GM18867 (cell line): ENCODE data around the gene PRR5.
"Not testable (repeated sequence)": the region's sequence is repeated elsewhere in the genome, so short reads cannot be mapped to it uniquely, and the experiment has no call there.

Source experiments
- ATAC-seq: cut with Tn5 transposase; IDR thresholded peaks from one replicate; pipeline ENCODE4 v1.9.1; 2021; ENCODE audit warnings: mild to moderate bottlenecking, moderate library complexity; ENCODE audit not compliant: unreplicated experiment

PRR5 gene

DNA sequence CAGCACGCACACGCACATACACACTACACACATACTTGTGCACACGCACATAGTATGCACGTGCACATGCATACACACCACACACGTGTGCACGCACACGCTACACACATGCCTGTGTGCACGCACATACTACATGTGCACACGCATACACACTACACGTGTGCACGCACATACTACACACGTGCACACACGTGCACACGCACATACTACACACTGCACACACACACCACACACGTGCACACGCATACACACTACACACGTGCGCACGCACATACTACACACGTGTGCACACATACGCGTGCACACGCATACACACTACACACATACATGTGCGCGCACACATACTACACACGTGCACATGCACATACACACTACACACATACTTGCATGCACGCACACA is 30.7 kb downstream of the PRR5 start:
- ATAC-seq = no peak

DNA sequence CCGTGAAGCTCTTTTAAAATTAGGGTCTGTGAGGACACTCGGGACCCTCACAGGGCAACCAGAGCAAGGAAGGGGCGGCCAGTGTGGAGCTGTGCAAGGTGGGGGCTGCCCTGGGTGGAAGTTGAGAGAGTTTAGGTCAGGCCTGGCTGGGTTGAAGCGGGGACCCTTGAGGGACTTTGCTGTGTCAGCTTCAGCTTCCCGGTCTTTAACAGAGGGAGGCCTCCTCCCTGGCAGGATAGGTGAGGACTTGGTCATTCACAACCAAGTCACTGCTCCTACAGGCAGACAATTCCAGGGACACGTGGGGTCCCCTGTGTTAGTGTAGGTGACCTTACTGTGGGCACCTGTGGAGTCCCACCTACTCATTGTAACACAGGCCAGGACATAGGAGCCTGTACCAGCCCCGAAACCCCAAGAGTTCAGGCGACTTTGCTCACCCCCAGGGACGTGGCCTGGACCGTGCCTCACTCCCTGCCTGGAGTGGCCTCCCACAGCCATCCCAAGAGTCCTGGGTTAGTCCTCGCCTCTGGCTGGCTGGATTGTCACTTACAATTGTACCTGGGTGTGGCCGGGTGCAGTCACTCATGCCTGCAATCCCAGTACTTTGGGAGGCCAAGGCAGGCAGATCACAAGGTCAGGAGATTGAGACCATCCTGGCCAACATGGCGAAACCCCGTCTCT is 31.6 kb downstream of the PRR5 start:
- no peak for ATAC-seq

- ATAC-seq = no peak
These were observed 32.3 kb downstream of the PRR5 start for GRCh38 chr22:44734278-44734677.

DNA sequence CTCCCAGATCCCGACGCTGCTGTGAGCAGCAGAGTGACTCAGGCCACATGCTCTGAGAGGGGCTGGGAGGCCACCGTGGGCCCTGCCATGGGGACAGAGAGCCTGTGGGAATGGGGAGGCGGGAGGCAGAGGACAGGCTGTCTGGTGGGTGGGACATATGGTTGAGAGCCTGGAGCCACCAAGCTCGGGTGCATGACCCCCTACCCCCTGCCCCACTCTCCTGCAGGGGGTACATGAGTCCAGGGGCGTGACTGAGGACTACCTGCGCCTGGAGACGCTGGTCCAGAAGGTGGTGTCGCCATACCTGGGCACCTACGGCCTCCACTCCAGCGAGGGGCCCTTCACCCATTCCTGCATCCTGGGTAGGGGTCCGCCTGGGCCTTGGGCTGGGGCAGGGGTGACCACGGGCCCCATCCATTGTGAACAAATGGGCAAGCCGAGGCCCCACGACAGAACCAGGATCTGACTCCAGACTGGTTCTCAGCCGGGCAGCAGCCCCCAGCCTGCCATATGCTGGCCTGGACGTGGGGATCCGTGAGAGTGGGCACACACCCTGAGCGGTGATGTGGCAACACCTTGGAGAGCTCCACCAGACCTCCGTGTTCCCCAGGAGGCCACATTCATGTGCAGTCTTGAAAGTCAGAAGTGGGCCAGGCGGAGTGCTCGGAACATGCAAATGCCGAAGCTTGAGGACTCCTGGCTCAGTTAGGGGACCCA is 33.0 kb downstream of the PRR5 start:
- ATAC-seq = no peak

GRCh38 chr22:44735518-44736428 is 33.8 kb downstream of the PRR5 start:
- no peak for ATAC-seq

GRCh38 chr22:44736581-44737405 is 34.8 kb downstream of the PRR5 start:
- ATAC-seq = no peak

- ATAC-seq = no peak
These were observed 35.7 kb downstream of the PRR5 start for GRCh38 chr22:44737406-44738346.

DNA sequence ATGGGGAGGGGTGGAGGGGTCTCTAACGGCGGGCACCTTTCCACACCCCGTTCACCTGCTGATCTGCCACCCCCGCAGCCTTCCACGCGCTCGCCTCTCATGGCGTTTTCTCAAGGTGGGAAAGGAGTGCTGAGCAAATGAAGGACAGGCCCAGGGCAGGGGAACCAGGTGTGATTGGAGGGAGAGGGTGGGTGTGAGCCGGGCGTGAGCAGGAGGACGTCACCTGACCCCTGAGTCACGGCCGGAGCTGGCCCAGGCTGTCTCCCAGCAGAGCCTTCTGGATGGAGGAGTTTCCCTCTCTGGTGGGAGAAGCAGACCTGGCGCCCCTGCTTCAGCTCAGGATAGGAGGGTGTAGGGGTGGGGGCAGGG is 36.3 kb downstream of the PRR5 start:
- no peak for ATAC-seq

GRCh38 chr22:44739024-44739423 is 37.0 kb downstream of the PRR5 start:
- ATAC-seq = no peak

DNA sequence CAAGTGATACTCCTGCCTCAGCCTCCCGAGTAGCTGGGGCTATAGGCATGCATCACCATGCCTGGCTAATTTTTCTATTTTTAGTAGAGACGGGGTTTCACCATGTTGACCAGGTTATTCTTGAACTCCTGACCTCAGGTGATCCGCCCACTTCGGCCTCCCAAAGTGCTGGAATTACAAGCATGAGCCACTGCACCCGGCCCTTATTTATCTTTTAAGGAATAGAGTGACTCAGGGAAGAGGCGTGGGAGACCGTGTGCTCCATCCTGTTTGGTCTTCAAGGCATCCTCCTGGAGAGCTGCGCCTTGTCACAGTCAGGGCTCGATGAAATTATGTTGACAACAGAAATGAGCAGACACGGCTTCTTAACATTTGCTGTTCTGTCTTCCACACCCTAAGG is 37.7 kb downstream of the PRR5 start:
- not testable (repeated sequence) for ATAC-seq

GRCh38 chr22:44740307-44740706 is 38.3 kb downstream of the PRR5 start:
- ATAC-seq = no peak

- ATAC-seq = no peak
These were observed 39.9 kb downstream of the PRR5 start for GRCh38 chr22:44741929-44742328.

DNA sequence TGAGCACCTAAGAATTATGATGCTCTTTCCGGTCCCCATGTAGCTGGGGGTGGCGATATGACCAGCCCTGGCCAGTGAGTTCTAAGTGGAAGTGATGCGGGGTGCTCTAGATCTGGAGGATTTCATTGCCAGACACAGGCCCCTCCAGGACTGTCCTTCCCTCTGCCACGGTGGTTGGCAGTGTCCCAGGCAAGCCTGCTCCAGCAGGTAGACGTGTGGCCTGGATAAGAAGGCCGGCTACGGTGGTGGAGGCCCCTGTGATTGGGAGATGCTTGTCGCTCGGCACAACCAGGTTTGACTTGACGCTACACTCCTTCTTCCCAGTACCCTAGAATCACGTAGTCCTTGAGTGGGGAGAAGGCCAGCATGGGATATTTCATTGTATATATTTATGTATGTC is 41.2 kb downstream of the PRR5 start:
- no peak for ATAC-seq

- ATAC-seq = no peak
These were observed 41.8 kb downstream of the PRR5 start for GRCh38 chr22:44743804-44744211.

GRCh38 chr22:44745853-44746789 is 44.1 kb downstream of the PRR5 start:
- no peak for ATAC-seq

GRCh38 chr22:44747784-44748127 is 45.8 kb downstream of the PRR5 start:
- ATAC-seq = not testable (repeated sequence)

GRCh38 chr22:44748524-44748923 is 46.5 kb downstream of the PRR5 start:
- ATAC-seq = no peak

GRCh38 chr22:44750481-44750880 is 48.5 kb downstream of the PRR5 start:
- ATAC-seq = no peak
